ENCODE results near the gene TBCD.

Gene TBCD

GRCh38 chr17:82751571-82752370 is at the start of gene TBCD:
Gene TBCD, plus strand, starts transcription at chr17:82752065. Its CDS starts 129 bp downstream, at chr17:82752194.
- Mint-ChIP-seq H3K36me3 (peaks cover 15% of the 10 kb centered on the region), H3K4me1 (peaks cover 30% of the 10 kb centered on the region), H3K9me3 (no peaks in the 10 kb centered on the region), H3K27ac (peak within 1 kb of the TSS; percentile 69), H3K4me3 (peak within 1 kb of the TSS; percentile 82)
- peak; percentile 78 to 94 for DNase-seq (ENCODE audit: low spot score in 2 of 2)
- peak; percentile 84 for ATAC-seq

GRCh38 chr17:82702231-82702927 is 49.5 kb upstream of the TBCD start:
- H3K9me3 Mint-ChIP-seq = no peaks in the 10 kb centered on the region
- H3K27ac Mint-ChIP-seq = no peak overlapping the region
- H3K4me3 Mint-ChIP-seq = no peak overlapping the region

GRCh38 chr17:82703036-82703745 is 48.7 kb upstream of the TBCD start:
- no peaks in the 10 kb centered on the region for H3K9me3 Mint-ChIP-seq
- H3K4me3 Mint-ChIP-seq = no peak overlapping the region
- DNase-seq (ENCODE audit: low spot score in 2 of 2) (no peak), ATAC-seq (no peak)
- no peak overlapping the region for H3K27ac Mint-ChIP-seq
- peaks cover 11% of the 10 kb centered on the region for H3K4me1 Mint-ChIP-seq
- H3K36me3 Mint-ChIP-seq = no peaks in the 10 kb centered on the region

More at GRCh38 chr17:82702231-82702927, 49.5 kb upstream of the TBCD start:
- no peak for ATAC-seq
- Mint-ChIP-seq H3K36me3 (no peaks in the 10 kb centered on the region), H3K4me1 (peaks cover 5% of the 10 kb centered on the region)
- DNase-seq (ENCODE audit: low spot score in 2 of 2) = no peak

GRCh38 chr17:82703935-82704865 is 47.7 kb upstream of the TBCD start:
- H3K27ac Mint-ChIP-seq = no peak overlapping the region

GRCh38 chr17:82704886-82705285 is 47.0 kb upstream of the TBCD start:
- DNase-seq (ENCODE audit: low spot score in 2 of 2) (no peak), ATAC-seq (no peak)
- H3K4me1 Mint-ChIP-seq = peaks cover 6% of the 10 kb centered on the region
- no peak overlapping the region for H3K27ac Mint-ChIP-seq
- no peak overlapping the region for H3K4me3 Mint-ChIP-seq
- H3K9me3 Mint-ChIP-seq = no peaks in the 10 kb centered on the region
- H3K36me3 Mint-ChIP-seq = no peaks in the 10 kb centered on the region

More at GRCh38 chr17:82703935-82704865, 47.7 kb upstream of the TBCD start:
- H3K4me1 Mint-ChIP-seq = peaks cover 9% of the 10 kb centered on the region
- ATAC-seq (no peak), DNase-seq (ENCODE audit: low spot score in 2 of 2) (no peak)
- H3K4me3 Mint-ChIP-seq = no peak overlapping the region
- H3K36me3 Mint-ChIP-seq = no peaks in the 10 kb centered on the region
- no peaks in the 10 kb centered on the region for H3K9me3 Mint-ChIP-seq

- H3K36me3 Mint-ChIP-seq = no peaks in the 10 kb centered on the region
- DNase-seq (ENCODE audit: low spot score in 2 of 2) (no peak), ATAC-seq (no peak)
- H3K4me3 Mint-ChIP-seq = no peak overlapping the region
- no peaks in the 10 kb centered on the region for H3K9me3 Mint-ChIP-seq
- no peak overlapping the region for H3K27ac Mint-ChIP-seq
- H3K4me1 Mint-ChIP-seq = peaks cover 6% of the 10 kb centered on the region
These were observed 46.1 kb upstream of the TBCD start for GRCh38 chr17:82705756-82706155.

- peaks cover 6% of the 10 kb centered on the region for H3K4me1 Mint-ChIP-seq
- ATAC-seq (no peak), DNase-seq (ENCODE audit: low spot score in 2 of 2) (no peak)
- H3K27ac Mint-ChIP-seq = no peak overlapping the region
- no peaks in the 10 kb centered on the region for H3K36me3 Mint-ChIP-seq
- H3K4me3 Mint-ChIP-seq = no peak overlapping the region
- no peaks in the 10 kb centered on the region for H3K9me3 Mint-ChIP-seq
These were observed 42.7 kb upstream of the TBCD start for GRCh38 chr17:82709024-82709675.

- Mint-ChIP-seq H3K9me3 (no peaks in the 10 kb centered on the region), H3K4me3 (no peak overlapping the region), H3K4me1 (peaks cover 6% of the 10 kb centered on the region), H3K36me3 (no peaks in the 10 kb centered on the region), H3K27ac (no peak overlapping the region)
- DNase-seq (ENCODE audit: low spot score in 2 of 2) = no peak
- ATAC-seq = no peak
These were observed 42.0 kb upstream of the TBCD start for GRCh38 chr17:82709676-82710498.

- ATAC-seq (no peak), DNase-seq (ENCODE audit: low spot score in 2 of 2) (no peak)
- Mint-ChIP-seq H3K27ac (no peak overlapping the region), H3K4me1 (peaks cover 9% of the 10 kb centered on the region), H3K36me3 (no peaks in the 10 kb centered on the region), H3K9me3 (no peaks in the 10 kb centered on the region), H3K4me3 (no peak overlapping the region)
These were observed 41.2 kb upstream of the TBCD start for GRCh38 chr17:82710499-82711232.

- Mint-ChIP-seq H3K27ac (no peak overlapping the region), H3K9me3 (no peaks in the 10 kb centered on the region), H3K4me3 (no peak overlapping the region), H3K4me1 (peaks cover 22% of the 10 kb centered on the region), H3K36me3 (peaks cover 16% of the 10 kb centered on the region)
- DNase-seq (ENCODE audit: low spot score in 2 of 2) (no peak), ATAC-seq (no peak)
These were observed 38.7 kb upstream of the TBCD start for GRCh38 chr17:82713071-82713723.

- H3K27ac Mint-ChIP-seq = peak within 1 kb of the TSS; percentile 75
These were observed 35.5 kb upstream of the TBCD start, which contains the start of gene FN3KRP for GRCh38 chr17:82716203-82717010. Gene FN3KRP, plus strand, starts transcription at chr17:82716706. Its CDS starts 50 bp downstream, at chr17:82716756.

More at GRCh38 chr17:82716203-82717010, 35.5 kb upstream of the TBCD start, which contains the start of gene FN3KRP:
- DNase-seq (ENCODE audit: low spot score in 2 of 2) (peak; percentile 73 to 89), ATAC-seq (peak; percentile 91)
- Mint-ChIP-seq H3K4me3 (peak within 1 kb of the TSS; percentile 65), H3K4me1 (peaks cover 24% of the 10 kb centered on the region), H3K36me3 (peaks cover 40% of the 10 kb centered on the region), H3K9me3 (no peaks in the 10 kb centered on the region)
